Stimulated activated CD8-positive, alpha-beta memory T cell treated with anti-CD3 and anti-CD28 coated beads, Interleukin-7, amount 100 ng/mL, for 24 hours (primary cell): ENCODE data around the gene EPB41.
"Not testable (repeated sequence)": the region's sequence is repeated elsewhere in the genome, so short reads cannot be mapped to it uniquely, and the experiment has no call there.

ENCODE experiments used
- DNase-seq: peaks from one replicate; pipeline ENCODE4 v3.0.0-alpha.2; 2020; ENCODE audit warnings: low read depth

The EPB41 gene

DNA sequence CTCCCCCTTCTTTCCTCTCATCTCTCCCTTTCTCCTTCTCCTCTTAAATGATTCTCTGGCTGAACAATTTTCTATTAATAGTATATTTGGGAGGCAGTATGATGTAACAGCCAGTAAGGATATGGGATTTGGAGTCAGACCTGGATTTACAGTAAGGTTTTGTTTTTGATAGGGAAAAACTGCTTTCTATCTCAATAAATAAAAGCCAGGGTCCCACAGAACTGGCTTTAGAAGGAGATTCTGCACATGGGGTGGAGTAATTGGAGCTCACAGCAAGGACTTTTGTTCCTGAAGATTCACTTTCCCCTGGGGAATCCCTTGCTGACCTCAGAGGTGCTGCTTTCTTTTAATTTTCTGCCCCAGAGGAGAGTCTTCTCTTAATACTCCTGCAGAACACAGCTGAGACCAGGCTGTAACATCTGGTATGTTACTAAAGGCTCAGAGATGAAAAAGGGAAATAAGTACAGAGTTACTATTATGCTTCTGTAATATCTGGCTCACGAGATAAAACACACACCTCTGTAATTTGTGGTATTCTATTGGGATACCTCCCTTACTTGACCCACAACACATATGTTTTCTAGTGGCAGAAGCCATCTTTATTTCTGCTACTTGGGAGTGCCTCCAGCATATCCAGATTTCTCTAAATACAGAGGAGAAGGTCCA, 13.4 kb downstream of the EPB41 start:
- no peak for DNase-seq

DNA sequence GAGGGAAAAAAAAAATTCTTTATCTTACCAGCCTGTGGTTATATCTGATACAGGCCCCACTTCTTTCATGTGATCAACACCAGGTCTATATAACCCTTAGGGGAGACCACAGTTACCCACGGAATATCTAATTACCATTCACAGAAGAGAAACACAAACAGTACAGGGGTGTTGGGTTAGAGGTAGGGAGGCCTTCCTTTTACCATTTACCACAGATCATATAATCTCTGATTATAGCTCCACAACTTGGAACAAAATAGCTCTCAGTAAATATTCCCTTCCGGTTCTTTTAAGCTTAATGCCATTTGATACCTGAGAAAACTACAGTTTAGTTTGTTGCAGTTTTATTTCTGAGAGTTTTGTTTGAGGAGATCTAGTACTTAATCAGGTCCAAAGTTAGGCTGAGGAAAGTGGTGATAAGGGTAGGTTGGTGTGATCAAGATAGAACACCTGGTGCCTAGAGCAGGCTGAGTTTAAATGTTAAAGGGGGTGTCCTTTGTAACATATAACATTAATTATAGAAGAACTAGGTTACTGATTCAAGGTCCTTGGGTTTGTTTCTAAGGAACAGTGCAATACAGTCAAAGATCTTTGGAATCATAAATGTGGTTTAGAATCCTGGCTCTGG, 14.1 kb downstream of the EPB41 start:
- DNase-seq = no peak

DNA sequence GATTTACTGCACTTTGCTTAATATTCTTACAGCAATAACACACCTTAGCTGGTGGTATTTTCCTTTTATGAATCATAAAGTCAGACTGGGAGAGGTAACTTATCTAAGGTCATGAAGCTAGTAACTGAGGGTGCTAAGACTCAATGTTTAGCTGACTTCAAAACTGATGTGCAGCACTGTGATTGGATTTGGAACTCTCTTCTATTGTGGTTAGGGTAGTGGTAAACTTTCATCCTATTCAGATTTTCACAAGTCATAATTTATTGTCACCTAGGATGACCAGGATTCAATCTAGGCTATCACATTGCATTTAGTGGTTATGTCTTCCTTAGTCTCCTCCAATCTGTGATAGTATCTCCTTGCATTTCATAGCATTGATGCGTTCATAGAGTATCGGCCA, 18.9 kb downstream of the EPB41 start:
- no peak for DNase-seq

DNA sequence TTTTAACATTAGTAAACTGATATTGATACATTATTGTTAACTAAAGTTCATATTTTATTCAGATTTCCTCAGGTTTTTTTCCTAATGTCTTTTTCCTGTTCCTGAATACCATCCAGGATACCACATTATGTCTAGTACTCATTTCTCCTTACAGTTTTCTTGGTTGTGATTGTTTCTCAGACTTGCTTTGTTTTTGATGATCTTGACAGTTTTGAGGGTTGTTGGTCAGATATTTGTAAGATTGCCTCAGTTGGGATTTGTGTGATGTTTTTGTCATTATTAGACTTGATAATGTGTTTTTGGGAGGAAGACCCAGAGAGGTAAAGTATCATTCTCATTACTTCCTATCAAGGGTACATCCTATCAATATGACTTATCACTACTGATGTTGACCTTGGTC, 19.5 kb downstream of the EPB41 start:
- DNase-seq = no peak

DNA sequence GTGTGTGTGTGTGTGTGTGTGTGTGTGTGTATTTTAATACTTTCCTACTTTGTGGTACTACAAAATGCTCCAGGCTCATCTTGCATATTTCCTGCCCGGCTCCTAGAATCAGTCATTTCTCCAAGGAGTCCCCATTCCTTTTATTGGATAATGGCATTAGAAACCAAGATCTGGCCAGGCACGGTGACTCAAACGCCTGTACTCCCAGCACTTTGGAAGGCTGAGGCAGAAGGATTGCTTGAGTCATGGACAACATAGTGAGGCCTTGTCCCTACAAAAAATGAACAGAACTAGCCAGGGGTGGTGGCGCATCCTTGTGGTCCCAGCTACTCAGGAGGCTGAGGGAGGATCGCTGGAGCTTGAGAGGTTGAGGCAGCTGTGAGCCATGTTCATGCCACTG, 20.3 kb downstream of the EPB41 start:
- no peak for DNase-seq

DNA sequence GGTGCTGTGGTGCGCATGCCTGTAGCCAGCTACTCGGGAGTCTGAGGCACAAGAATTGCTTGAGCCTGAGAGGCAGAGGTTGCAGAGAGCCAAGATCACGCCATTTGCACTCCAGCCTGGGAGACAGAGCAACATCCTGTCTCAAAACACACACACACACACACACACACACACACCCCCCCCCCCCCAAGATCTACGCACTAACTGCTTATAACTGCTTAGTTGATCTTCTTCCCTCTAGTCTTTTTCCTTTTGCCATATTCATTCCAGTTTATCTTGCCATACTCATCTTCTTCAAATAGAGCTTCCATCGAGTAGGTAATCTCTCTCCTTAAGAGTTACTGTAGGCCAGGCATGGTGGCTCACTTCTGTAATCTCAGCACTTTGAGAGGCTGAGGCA, 20.9 kb downstream of the EPB41 start:
- DNase-seq = no peak

DNA sequence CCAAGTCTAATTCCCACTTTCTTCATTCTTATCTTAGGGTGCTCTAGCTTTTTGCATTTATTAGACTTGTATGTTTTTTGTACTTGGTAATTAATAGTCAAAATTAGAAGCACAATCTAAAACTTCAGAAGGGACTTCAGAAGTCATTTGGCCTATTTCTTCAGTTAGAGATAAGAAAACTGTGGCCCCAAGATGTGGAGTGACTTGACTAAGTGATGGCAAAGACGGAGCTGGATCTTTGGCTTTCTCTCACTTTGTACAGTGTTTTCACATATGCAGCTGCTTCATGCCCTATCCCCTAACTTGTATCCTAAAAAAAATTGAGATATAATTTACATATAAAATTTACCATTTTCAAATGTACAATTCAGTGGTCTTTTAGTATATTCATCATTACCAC, 21.7 kb downstream of the EPB41 start:
- DNase-seq = no peak

DNA sequence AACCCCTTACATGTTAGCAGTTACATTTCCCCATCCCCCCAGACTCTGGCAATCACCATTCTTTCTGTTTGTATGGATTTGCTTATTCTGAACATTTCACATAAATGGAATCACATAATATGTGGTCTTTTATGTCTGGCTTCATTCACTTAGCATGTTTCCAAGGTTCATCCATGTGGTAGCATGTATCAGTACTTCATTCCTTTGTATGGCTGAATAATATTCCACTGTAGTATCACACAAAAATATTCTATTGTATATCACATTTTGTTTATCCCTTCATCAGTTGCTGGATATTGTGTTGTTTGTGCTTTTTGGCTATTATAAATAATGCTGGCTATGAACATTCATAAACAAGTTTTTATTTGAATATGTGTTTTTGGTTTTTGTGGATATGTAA, 22.2 kb downstream of the EPB41 start:
- DNase-seq = no peak

DNA sequence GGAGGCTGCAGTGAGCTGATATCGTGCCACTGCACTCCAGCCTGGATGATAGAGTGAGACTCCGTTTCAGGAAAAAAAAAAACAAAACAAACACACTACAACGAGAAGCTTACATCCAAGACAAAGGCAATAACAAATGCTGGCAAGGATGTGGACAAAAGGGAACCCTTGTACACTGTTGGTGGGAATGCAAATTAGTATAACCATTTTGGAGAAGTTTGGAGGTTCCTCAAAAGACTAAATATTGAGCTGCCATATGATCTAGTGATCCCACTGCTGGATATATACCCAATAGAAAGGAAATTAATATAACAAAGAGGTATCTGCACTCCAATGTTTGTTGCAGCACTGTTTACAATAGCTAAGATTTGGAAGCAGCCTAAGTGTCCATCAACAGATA, 29.2 kb downstream of the EPB41 start:
- not testable (repeated sequence) for DNase-seq

DNA sequence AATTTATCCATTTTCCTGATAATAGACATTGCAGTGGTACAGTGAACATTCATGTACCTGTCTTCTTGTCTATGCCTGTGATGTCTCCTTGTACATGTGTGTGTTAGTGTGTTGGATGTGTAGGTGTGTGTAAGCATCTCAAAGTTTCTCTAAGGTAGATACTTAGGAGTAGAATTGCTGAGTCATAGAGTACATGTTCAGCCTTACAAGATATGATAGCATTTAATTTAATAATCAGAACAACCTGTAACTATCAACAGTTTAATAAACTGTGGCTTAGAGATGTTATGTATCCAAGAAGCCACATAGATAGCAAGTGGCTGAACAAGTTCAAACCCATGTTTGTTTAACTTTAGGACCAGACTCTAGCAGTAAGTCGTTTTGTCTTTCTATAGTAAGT, 35.6 kb downstream of the EPB41 start:
- DNase-seq = no peak

DNA sequence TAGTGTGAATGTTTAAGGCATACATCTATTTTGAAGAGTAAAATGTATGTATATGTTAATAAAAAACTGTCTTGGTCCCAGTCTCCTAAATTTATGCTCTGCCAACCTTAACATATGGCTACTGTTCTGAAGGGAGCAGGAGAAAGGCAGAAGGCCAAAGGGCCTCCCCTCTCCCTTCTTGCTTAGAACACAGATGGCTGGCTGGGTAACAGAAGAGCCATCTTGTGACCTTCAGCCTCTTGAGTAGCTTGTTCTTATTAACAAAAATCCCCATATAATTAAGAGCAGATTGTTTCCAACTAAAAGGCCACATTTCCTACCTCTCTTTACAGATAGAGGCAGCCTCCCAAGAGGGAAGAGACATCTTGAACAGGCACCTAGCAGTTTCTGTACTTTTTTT, 36.1 kb downstream of the EPB41 start:
- no peak for DNase-seq

DNA sequence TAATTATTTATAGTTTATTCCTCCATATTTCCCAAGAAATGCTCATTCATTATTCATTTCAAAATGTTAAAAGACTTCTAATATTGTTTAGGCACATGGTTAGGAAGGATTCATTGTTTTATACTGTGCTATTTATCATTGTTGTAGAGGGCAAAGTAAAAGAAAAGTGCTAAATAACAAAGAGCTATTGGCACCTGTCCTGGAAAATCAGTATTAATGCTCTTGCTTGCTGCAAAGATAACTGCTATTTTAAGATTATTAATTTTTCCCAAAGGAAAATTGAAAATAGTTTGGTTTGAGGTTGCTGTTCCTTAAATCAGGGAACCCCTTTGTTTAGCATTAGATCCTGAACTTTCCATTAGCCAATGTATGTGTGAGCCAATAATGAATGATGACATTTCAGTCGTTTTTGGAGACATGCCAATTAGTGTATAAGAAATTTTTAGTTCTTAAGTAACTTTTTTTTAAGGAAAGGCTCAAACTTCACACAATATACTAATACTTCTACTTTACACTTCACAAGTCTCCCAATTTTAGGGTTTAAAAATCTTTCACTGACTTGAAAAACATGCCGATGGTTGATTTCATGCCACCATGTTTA, 39.9 kb downstream of the EPB41 start:
- DNase-seq = no peak

DNA sequence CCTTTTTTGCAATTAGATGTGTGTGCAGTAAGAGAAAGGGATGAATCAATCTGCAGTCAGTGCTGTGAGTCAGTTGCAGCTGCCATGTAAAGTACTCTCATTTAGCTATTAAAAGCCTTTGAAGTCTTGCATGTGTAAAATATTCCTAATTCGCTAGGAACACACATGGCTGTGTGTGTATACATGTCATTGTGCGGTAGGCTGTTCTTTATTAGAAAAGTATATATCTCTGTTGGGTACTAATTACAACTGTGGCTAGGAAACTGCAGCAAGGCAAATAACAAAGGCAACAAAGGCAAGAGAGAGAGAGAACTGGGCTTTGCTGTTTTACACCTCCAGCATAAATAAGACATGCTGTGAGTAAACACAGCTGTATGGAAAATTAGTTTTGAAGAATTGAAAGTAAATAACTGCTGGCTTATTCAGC, 41.7 kb downstream of the EPB41 start:
- no peak for DNase-seq

DNA sequence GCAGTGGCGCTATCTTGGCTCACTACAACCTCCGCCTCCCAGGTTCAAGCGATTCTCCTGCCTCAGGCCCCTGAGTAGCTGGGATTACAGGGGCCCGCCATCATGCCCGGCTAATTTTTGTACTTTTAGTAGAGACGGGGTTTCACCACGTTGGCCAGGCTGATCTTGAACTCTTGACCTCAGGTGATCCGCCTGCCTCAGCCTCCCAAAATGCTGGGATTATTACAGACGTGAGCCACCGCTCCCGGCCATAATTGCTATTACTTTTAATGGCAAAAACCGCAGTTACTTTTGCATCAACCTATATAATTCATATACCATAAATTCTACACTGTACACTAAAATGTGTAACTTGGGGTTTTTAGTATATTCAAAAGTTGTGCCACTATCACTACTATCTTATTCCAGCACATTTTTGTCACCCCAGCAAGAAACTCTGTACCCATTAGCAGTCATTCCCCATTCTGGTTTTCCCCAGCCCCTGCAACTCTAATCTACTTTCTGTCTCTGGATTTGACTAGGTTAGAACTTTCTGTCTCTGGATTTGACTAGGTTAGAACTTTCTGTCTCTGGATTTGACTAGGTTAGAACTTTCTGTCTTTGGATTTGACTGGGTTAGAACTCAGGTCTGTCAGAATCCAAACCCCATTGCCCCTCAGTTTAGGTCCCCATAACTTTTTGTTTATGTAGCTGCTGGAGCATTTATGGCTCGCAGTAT, 47.9 kb downstream of the EPB41 start:
- not testable (repeated sequence) for DNase-seq

DNA sequence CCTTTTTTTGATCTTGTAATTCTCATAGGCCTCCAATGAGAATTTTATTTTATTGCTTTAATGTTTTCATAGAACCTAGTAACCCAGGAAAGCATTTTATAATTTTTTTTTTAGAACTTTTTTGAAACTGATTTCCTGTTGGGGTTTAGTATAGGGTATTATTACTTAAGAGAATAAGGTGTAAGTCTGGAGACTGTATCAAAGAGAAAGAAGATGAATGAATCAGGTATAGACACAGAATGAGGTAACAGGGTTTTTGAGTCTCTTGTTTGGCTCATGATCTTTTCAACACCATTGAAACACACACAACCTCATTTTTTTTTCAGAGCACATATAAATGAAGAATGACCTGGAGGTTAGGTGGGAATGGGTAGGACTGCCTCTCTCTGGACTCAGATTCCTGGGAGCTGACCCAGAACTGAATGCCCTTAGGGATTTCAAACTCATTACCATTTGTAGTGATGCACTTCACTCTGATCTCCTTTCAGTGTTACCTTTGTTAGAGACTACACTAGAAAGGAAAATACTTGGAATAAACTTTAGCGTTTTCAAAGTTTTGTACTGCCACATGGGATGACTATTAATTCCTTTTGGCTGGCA, 51.0 kb downstream of the EPB41 start:
- DNase-seq = no peak

DNA sequence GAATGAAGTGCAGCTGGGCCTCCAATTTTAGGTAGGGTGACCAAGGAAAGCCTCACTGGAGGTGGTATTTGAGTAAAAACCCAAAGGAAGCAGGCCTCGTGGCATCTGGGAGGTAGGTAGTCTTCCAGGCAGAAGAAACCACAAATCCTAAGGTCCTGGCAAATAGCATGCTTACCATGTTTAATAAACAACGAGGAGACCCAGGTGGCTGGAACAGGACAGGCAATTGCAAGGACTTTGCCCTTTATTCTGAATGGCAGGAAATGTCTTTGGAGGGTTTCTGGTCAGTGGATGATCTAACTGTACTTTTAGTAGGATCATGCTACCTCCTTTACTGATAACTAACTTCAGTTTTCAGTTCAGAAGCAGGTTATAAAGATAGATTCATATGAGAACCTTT, 52.2 kb downstream of the EPB41 start:
- no peak for DNase-seq

DNA sequence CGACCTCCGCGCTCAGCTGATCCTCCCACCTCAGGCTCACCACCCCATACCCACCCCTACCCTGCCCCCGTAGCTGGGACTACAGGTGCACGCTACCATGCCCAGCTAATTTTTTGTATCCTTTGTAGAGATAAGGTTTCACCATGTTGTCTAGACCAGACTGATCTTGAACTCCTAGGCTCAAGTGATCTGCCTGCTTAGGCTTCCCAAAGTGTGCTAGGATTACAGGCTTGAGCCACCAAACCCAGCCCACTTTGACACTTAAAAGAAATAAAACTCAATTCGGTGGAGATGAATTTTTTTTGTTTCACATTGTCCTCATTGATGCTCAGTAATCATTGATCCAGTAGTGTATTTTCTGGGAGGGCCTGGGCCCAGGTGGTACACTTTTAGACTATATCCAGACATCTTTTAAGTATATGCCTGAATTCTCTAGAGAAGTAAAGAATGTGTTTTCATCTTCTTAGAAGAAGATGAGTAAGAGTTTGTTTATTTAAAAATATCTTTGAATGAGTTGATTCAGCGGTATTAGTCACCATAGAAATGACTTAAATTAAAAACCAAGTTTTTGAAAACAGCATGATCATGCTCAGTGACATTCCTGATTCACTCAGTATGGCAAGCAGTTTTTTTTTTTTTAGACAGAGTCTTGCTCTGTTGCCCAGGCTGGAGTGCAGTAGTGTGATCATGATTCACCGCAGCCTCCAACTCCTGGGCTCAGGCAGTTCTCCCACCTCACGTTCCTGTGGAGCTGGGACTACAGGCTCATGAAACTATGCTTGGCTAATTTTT, 57.8 kb downstream of the EPB41 start:
- no peak for DNase-seq

DNA sequence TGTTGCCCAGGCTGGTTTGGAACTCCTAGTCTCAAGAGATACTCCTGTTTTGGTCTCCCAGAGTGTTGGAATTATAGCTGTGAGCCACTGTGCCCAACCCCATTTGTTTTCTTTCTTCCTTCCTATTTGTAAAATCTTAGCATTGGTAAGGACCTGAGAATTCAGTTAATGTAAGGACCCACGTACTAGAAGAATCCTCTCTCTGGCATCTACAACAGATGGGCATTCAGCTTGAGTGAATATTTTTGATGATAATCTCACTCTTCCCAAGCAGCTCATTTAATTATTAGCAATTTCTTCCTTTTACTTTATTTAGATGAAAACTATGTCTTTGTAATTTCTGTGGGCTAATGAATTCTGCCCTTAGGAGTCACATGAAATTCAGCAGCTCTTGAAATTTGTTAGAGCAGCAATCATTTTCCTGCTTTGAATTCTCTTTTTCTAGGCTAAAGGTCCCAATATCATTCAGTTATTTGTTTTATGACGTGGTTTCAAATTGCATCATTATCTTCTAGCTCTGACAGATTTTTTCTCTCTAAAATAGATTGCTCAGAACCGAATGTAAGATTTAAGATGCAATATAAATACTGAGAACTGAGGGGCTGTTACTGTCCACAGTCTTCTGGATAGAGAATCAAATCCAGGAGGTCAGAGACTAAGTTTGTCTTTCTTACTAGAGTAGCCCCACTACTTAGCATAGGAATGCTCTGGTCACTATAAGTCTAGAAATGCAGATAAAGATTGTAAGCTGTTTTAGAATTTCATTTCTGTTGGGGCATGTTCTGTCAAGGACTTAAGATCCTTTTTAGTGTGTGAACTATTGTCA, 59.4 kb downstream of the EPB41 start:
- DNase-seq = no peak

DNA sequence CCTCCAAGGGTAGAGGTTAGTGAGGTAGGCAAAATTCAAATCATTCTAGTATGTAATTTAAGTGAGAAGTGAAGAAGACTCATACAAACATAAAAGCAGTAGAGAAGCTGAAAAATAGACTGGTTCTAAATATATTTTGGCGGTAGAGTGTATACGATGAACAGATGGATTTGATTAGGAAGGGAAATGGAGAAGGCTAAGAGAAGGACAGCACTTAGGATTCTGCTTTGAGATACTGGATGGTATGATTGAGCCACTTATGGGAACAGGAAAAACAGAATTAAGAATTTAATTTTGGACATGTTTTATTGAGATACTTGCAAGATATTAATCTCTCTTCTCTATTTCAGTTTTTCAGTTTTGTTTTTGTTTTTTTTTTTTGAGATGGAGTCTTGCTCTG, 60.1 kb downstream of the EPB41 start:
- DNase-seq = no peak

DNA sequence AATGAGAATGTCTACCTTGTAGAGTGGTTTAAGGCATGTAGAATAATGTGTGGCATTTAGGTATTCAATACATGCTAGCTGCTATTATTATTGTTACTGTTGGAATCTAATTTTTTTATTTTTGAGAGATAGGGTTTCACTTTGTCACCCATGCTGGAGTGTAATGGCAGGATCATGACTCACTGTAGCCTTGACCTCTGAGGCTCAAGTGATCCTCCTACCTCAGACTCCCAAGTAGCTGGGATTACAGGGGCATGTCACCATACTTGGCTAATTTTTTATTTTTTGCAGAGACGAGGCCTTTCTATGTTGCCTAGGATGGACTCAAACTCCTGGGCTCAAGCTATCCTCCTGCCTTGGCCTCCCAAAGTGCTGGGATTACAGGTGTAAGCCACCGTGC, 61.9 kb downstream of the EPB41 start:
- no peak for DNase-seq

DNA sequence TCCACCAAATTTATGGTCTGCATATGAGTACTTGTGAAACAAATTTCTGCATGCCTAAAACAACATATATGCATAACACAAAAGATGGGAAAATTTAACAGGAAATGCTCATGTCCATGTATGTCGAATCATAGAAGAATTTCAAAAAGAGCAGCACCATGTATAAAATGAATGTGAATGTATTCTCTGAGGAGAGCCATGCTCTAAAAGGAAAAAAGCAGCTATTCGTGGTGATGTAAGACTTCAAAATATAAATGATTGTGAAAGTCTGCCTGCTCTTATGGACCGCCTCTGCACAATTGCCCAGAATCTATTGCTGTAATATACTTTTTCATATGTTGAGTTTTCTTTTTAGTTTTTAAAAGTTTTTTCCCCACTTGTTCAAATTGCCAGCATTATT, 66.8 kb downstream of the EPB41 start:
- DNase-seq = no peak
